ENCODE measurements around the gene MST1R.
A peak's percentile ranks its signal among the peaks of the same experiment; 100 is the strongest.

MST1R gene

DNA sequence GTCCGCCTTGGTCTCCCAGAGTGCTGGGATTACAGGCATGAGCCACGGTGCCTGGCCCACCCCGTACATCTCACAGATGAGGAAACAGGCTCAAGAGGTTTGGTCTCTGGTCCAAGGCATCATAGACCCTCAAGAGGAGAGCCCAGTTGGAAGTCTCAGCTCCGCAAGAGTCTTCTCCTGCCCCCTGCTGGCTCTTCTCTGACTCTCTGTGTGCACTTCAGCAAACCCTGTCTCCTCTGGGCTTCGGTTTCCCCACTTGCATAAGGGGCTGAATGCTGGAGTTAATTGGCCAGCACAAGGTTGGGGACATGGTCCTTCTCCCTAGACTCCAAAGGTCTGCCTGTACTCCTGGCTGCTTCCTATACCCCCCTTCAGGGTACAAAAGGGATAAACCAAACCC is 3.9 kb downstream of the MST1R start:
- H3K9ac ChIP-seq (ENCODE audit: low read length in 2 of 2) = no peak overlapping the region
- H3K36me3 ChIP-seq (ENCODE audit: control insufficient read depth in 2 of 2, insufficient read depth in 2 of 2, low read length in 2 of 2) = peaks cover 0 to 5% of the 10 kb centered on the region in 2 donors
- H3K4me3 ChIP-seq (ENCODE audit: low read length in 2 of 2) = no peak overlapping the region
- no peak overlapping the region for H3K27ac ChIP-seq (ENCODE audit: low read length)
- H3K27me3 ChIP-seq (ENCODE audit: control insufficient read depth in 1 of 2, insufficient read depth in 2 of 2, low read length in 2 of 2) = no peaks in the 10 kb centered on the region
- H3K9me3 ChIP-seq (ENCODE audit: control insufficient read depth in 2 of 2, low read length in 2 of 2) = no peaks in the 10 kb centered on the region
- H3K4me1 ChIP-seq (ENCODE audit: control insufficient read depth, insufficient read depth, low read length) = peaks cover 16% of the 10 kb centered on the region

- Histone ChIP-seq H3K4me3 (ENCODE audit: low read length in 2 of 2) (no peak overlapping the region), H3K4me1 (ENCODE audit: control insufficient read depth, insufficient read depth, low read length) (peaks cover 16% of the 10 kb centered on the region), H3K9me3 (ENCODE audit: control insufficient read depth in 2 of 2, low read length in 2 of 2) (no peaks in the 10 kb centered on the region), H3K9ac (ENCODE audit: low read length in 2 of 2) (no peak overlapping the region), H3K36me3 (ENCODE audit: control insufficient read depth in 2 of 2, insufficient read depth in 2 of 2, low read length in 2 of 2) (peaks cover 0 to 5% of the 10 kb centered on the region in 2 donors), H3K27ac (ENCODE audit: low read length) (no peak overlapping the region), H3K27me3 (ENCODE audit: control insufficient read depth in 1 of 2, insufficient read depth in 2 of 2, low read length in 2 of 2) (no peaks in the 10 kb centered on the region)
These were observed 4.7 kb downstream of the MST1R start for GRCh38 chr3:49898991-49899390.

DNA sequence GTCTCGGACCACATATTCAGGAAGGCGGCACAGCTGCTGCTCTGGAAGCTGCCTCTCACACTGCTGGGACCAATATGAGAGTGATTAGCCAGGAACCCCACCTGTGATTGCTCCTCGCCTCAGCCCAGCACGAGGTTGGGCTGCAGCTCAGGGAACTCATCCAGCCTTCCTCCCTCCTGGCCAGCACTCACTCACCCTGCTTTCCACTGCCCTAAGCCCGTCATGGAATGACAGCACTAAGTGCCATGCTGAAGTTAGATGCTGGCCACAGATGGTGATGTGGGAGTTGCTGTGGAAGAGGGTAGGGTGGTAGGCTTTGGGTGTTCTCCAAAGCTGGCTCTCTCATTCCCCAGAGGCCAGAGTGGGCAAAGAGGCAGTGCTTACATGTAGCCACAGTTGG is 7.3 kb downstream of the MST1R start:
- Histone ChIP-seq H3K9ac (ENCODE audit: low read length in 2 of 2) (no peak overlapping the region), H3K27ac (ENCODE audit: low read length) (no peak overlapping the region), H3K4me3 (ENCODE audit: low read length in 2 of 2) (no peak overlapping the region), H3K4me1 (ENCODE audit: control insufficient read depth, insufficient read depth, low read length) (peaks cover 6% of the 10 kb centered on the region), H3K36me3 (ENCODE audit: control insufficient read depth in 2 of 2, insufficient read depth in 2 of 2, low read length in 2 of 2) (peaks cover 0 to 5% of the 10 kb centered on the region in 2 donors), H3K9me3 (ENCODE audit: control insufficient read depth in 2 of 2, low read length in 2 of 2) (no peaks in the 10 kb centered on the region), H3K27me3 (ENCODE audit: control insufficient read depth in 1 of 2, insufficient read depth in 2 of 2, low read length in 2 of 2) (no peaks in the 10 kb centered on the region)

DNA sequence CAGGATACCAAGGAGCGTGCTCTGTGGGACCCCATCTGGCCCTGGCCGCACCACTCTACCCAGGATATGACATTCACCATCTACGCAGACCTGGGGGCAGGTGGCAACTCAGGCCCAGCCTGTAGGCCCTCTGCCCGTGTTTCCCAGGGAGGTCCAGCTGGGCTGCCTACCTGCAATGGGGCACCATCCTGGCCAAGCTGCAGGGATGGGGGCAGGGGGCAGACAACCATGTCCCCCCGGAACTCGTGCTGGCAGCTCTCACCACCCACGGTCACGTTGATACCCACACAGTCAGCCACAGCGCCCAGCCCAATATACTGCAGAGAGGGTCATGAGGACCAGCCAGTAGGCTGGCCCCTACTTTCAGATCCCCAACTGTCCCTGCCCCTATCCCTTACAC is 7.9 kb downstream of the MST1R start:
- Histone ChIP-seq H3K36me3 (ENCODE audit: control insufficient read depth in 2 of 2, insufficient read depth in 2 of 2, low read length in 2 of 2) (peaks cover 0 to 5% of the 10 kb centered on the region in 2 donors), H3K9ac (ENCODE audit: low read length in 2 of 2) (no peak overlapping the region), H3K4me1 (ENCODE audit: control insufficient read depth, insufficient read depth, low read length) (peaks cover 2% of the 10 kb centered on the region), H3K4me3 (ENCODE audit: low read length in 2 of 2) (no peak overlapping the region), H3K9me3 (ENCODE audit: control insufficient read depth in 2 of 2, low read length in 2 of 2) (no peaks in the 10 kb centered on the region), H3K27ac (ENCODE audit: low read length) (no peak overlapping the region), H3K27me3 (ENCODE audit: control insufficient read depth in 1 of 2, insufficient read depth in 2 of 2, low read length in 2 of 2) (no peaks in the 10 kb centered on the region)

GRCh38 chr3:49889296-49889695 is 14.4 kb downstream of the MST1R start:
- no peak overlapping the region for H3K27ac ChIP-seq (ENCODE audit: low read length)
- no peaks in the 10 kb centered on the region for H3K27me3 ChIP-seq (ENCODE audit: control insufficient read depth in 1 of 2, insufficient read depth in 2 of 2, low read length in 2 of 2)
- H3K4me1 ChIP-seq (ENCODE audit: control insufficient read depth, insufficient read depth, low read length) = no peaks in the 10 kb centered on the region
- no peaks in the 10 kb centered on the region for H3K9me3 ChIP-seq (ENCODE audit: control insufficient read depth in 2 of 2, low read length in 2 of 2)
- H3K9ac ChIP-seq (ENCODE audit: low read length in 2 of 2) = no peak overlapping the region
- no peaks in the 10 kb centered on the region for H3K36me3 ChIP-seq (ENCODE audit: control insufficient read depth in 2 of 2, insufficient read depth in 2 of 2, low read length in 2 of 2)
- no peak overlapping the region for H3K4me3 ChIP-seq (ENCODE audit: low read length in 2 of 2)

DNA sequence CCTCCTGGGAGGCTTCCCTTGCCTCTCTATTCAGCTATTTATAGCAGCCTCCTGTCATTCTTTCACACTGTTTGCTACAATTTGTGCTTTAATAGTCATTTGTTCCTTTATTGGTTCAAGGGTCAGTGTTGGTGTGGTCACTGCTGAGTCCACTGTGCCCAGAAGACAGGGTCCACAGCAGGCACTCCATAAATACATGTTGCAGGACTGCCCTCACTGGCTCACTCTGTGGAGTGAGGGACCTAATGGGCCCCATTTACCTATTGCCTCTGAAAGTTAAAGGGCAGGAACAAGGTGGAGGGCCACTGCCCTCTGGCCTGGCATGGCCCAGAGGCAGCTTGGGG is 16.8 kb downstream of the MST1R start:
- Histone ChIP-seq H3K27ac (ENCODE audit: low read length) (no peak overlapping the region), H3K36me3 (ENCODE audit: control insufficient read depth in 2 of 2, insufficient read depth in 2 of 2, low read length in 2 of 2) (no peaks in the 10 kb centered on the region), H3K27me3 (ENCODE audit: control insufficient read depth in 1 of 2, insufficient read depth in 2 of 2, low read length in 2 of 2) (no peaks in the 10 kb centered on the region), H3K4me3 (ENCODE audit: low read length in 2 of 2) (no peak overlapping the region), H3K9me3 (ENCODE audit: control insufficient read depth in 2 of 2, low read length in 2 of 2) (no peaks in the 10 kb centered on the region), H3K9ac (ENCODE audit: low read length in 2 of 2) (no peak overlapping the region), H3K4me1 (ENCODE audit: control insufficient read depth, insufficient read depth, low read length) (peaks cover 8% of the 10 kb centered on the region)

GRCh38 chr3:49883998-49884397 is 19.7 kb downstream of the MST1R start:
- peaks cover 18% of the 10 kb centered on the region for H3K4me1 ChIP-seq (ENCODE audit: control insufficient read depth, insufficient read depth, low read length)
- H3K4me3 ChIP-seq (ENCODE audit: low read length in 2 of 2) = no peak overlapping the region
- no peak overlapping the region for H3K27ac ChIP-seq (ENCODE audit: low read length)
- H3K9ac ChIP-seq (ENCODE audit: low read length in 2 of 2) = no peak overlapping the region
- H3K36me3 ChIP-seq (ENCODE audit: control insufficient read depth in 2 of 2, insufficient read depth in 2 of 2, low read length in 2 of 2) = no peaks in the 10 kb centered on the region
- H3K9me3 ChIP-seq (ENCODE audit: control insufficient read depth in 2 of 2, low read length in 2 of 2) = no peaks in the 10 kb centered on the region
- no peaks in the 10 kb centered on the region for H3K27me3 ChIP-seq (ENCODE audit: control insufficient read depth in 1 of 2, insufficient read depth in 2 of 2, low read length in 2 of 2)

DNA sequence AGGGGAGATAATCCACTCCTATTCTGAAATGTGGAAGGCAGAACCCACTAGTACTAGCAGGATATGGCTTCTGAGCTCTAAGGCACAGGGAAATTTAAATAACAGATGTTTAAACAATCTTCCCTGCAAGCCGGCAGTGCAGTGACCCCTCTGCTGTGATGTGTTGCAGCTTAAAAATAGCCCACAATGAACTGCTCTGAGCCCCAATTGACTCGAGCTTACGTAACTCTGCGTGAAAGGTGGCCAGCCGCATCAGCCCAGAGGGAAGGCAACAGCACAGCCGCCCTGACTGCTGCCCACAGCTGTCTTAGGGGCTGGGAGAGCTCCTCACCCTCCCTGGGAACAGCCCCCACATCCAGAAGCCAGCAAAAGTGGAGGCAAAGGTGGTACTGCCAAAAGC is 21.5 kb downstream of the MST1R start:
- Histone ChIP-seq H3K4me3 (ENCODE audit: low read length in 2 of 2) (peak overlapping the region; percentile 32 to 44), H3K36me3 (ENCODE audit: control insufficient read depth in 2 of 2, insufficient read depth in 2 of 2, low read length in 2 of 2) (no peaks in the 10 kb centered on the region), H3K4me1 (ENCODE audit: control insufficient read depth, insufficient read depth, low read length) (peaks cover 18% of the 10 kb centered on the region), H3K9ac (ENCODE audit: low read length in 2 of 2) (no peak overlapping the region), H3K27ac (ENCODE audit: low read length) (peak overlapping the region; percentile 31), H3K9me3 (ENCODE audit: control insufficient read depth in 2 of 2, low read length in 2 of 2) (no peaks in the 10 kb centered on the region), H3K27me3 (ENCODE audit: control insufficient read depth in 1 of 2, insufficient read depth in 2 of 2, low read length in 2 of 2) (no peaks in the 10 kb centered on the region)

DNA sequence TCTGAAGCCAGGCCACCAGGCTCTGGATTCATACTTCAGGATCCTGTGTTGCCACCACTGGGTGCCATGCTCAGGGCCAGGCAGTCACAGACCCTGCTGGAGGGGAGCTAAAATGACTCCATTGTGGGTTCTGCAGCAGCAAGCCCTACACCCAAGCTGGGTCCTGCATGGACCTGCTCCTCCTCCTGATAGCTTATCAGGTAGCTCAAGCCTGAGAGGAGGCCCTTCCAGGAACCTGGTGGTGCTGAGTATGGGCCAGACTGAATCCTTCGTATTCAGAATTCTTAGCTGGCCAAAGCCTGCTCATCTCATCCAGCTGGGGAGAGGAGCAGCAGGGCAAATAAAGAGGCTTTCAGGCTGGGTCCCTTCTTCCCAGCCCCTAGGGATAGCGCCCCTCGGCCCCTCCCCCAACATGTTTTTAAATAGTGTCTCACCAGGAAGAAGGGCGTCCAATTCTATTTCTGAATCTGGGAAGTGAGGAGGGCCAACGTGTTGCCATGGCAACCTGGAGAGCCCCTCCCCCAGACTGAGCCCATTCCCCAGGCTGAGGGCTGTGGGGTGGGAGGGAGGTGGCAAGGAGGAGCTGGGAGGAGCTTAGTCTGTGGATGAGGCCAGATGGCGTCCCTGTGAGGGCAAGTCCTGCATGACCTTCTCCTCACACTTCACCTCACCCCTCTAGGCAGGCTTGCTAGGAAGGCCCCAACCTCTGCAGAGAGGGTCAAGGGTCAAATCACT is 22.9 kb downstream of the MST1R start:
- Histone ChIP-seq H3K27me3 (ENCODE audit: control insufficient read depth in 1 of 2, insufficient read depth in 2 of 2, low read length in 2 of 2) (no peaks in the 10 kb centered on the region), H3K27ac (ENCODE audit: low read length) (no peak overlapping the region)

GRCh38 chr3:49879721-49880120 is 24.0 kb downstream of the MST1R start:
- Histone ChIP-seq H3K27ac (ENCODE audit: low read length) (no peak overlapping the region), H3K4me3 (ENCODE audit: low read length in 2 of 2) (no peak overlapping the region), H3K9ac (ENCODE audit: low read length in 2 of 2) (no peak overlapping the region), H3K36me3 (ENCODE audit: control insufficient read depth in 2 of 2, insufficient read depth in 2 of 2, low read length in 2 of 2) (no peaks in the 10 kb centered on the region), H3K9me3 (ENCODE audit: control insufficient read depth in 2 of 2, low read length in 2 of 2) (no peaks in the 10 kb centered on the region), H3K4me1 (ENCODE audit: control insufficient read depth, insufficient read depth, low read length) (peaks cover 18% of the 10 kb centered on the region), H3K27me3 (ENCODE audit: control insufficient read depth in 1 of 2, insufficient read depth in 2 of 2, low read length in 2 of 2) (no peaks in the 10 kb centered on the region)

More for the DNA sequence above, 22.9 kb downstream of the MST1R start:
- no peaks in the 10 kb centered on the region for H3K36me3 ChIP-seq (ENCODE audit: control insufficient read depth in 2 of 2, insufficient read depth in 2 of 2, low read length in 2 of 2)
- peaks cover 18% of the 10 kb centered on the region for H3K4me1 ChIP-seq (ENCODE audit: control insufficient read depth, insufficient read depth, low read length)
- no peak overlapping the region for H3K9ac ChIP-seq (ENCODE audit: low read length in 2 of 2)
- no peaks in the 10 kb centered on the region for H3K9me3 ChIP-seq (ENCODE audit: control insufficient read depth in 2 of 2, low read length in 2 of 2)
- H3K4me3 ChIP-seq (ENCODE audit: low read length in 2 of 2) = no peak overlapping the region

DNA sequence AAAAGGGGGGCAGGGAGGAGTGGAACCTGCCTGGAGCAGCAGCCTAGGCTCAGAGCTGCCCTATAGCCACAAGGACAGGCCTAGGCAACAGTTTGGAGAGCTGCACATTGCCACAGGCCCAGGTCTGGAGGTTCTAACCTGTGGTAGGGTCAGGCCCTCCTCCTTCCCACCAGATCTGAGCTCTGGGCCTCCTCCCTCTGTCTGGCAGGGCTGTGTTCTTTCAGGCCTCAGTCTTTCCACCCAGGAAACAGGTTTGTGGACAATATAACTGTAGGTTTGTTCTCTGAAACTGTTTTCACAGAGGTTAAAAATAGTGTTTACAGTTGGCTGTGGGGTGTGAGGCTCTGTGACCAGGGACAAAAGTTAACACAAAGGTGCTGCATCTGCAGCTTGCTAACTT is 25.0 kb downstream of the MST1R start:
- Histone ChIP-seq H3K4me3 (ENCODE audit: low read length in 2 of 2) (no peak overlapping the region), H3K36me3 (ENCODE audit: control insufficient read depth in 2 of 2, insufficient read depth in 2 of 2, low read length in 2 of 2) (no peaks in the 10 kb centered on the region), H3K9me3 (ENCODE audit: control insufficient read depth in 2 of 2, low read length in 2 of 2) (no peaks in the 10 kb centered on the region), H3K9ac (ENCODE audit: low read length in 2 of 2) (no peak overlapping the region), H3K4me1 (ENCODE audit: control insufficient read depth, insufficient read depth, low read length) (peaks cover 18% of the 10 kb centered on the region), H3K27me3 (ENCODE audit: control insufficient read depth in 1 of 2, insufficient read depth in 2 of 2, low read length in 2 of 2) (no peaks in the 10 kb centered on the region), H3K27ac (ENCODE audit: low read length) (no peak overlapping the region)

Measured in stomach smooth muscle (tissue), 2 donors.